Measurements from ENCODE around the gene PYY. TPM values are rescaled to one million over a fixed set of nuclear protein-coding genes. Genes with fewer than 3 reads are reported as not detected.
A peak's percentile ranks its signal among the peaks of the same experiment; 100 is the strongest.

PYY gene
- total and polyA plus RNA-seq, 10 donors, result not detected

- Histone ChIP-seq H3K27ac (no peak overlapping the region), H3K9me3 (no peaks in the 10 kb centered on the region), H3K36me3 (no peaks in the 10 kb centered on the region), H3K4me1 (peaks cover 0 to 11% (median 7%) of the 10 kb centered on the region in 6 donors), H3K4me3 (peak overlapping the region in 3 of 8 donors; percentile 11 to 56 (median 22)), H3K27me3 (replicated peaks in 1 of 7) (peaks cover 0 to 31% (median 13%) of the 10 kb centered on the region in 7 donors)
- DNase-seq, result peak; percentile 84
- intact Hi-C loops (cut with DNase I; ENCODE audit: low total_unique reads), result loop anchor here (5.0 kb wide), 1 partner anchor 47 kb away; no protein-coding TSS in a partner anchor
- TF ChIP-seq CTCF (IDR thresholded peaks at IDR 0.05 in 8 of 11, conservative IDR thresholded peaks at IDR 0.05 in 3 of 11) (peak; percentile 59 to 83 (median 71)), POLR2A (IDR thresholded peaks at IDR 0.05) (no peak)
- 8 to 17% (median 10%) methylated on average over 38 to 52 of the region's 52 CpGs for WGBS, 5 donors
Observed at GRCh38 chr17:43994272-43995149, 40.8 kb upstream of the PYY start.

- no peak for DNase-seq
- H3K36me3 ChIP-seq, result no peaks in the 10 kb centered on the region
- intact Hi-C loops (cut with DNase I; ENCODE audit: low total_unique reads), result loop anchor here (5.0 kb wide), 1 partner anchor 45 kb away; no protein-coding TSS in a partner anchor
- peaks cover 0 to 11% (median 7%) of the 10 kb centered on the region in 6 donors for H3K4me1 ChIP-seq
- H3K27me3 ChIP-seq (replicated peaks in 1 of 7), result peaks cover 0 to 33% (median 20%) of the 10 kb centered on the region in 7 donors
- TF ChIP-seq POLR2AphosphoS5 (IDR thresholded peaks at IDR 0.05) (no peak), POLR2A (IDR thresholded peaks at IDR 0.05) (no peak), CTCF (IDR thresholded peaks at IDR 0.05 in 8 of 11, conservative IDR thresholded peaks at IDR 0.05 in 3 of 11) (no peak)
- H3K4me3 ChIP-seq, result no peak overlapping the region
- no peaks in the 10 kb centered on the region for H3K9me3 ChIP-seq
- WGBS, 5 donors, result 88 to 98% (median 91%) methylated on average over 14 of the region's 14 CpGs
- H3K27ac ChIP-seq, result no peak overlapping the region
Observed at GRCh38 chr17:43992641-43993040, 38.9 kb upstream of the PYY start.

- TF ChIP-seq POLR2AphosphoS5 (IDR thresholded peaks at IDR 0.05) (no peak), CTCF (IDR thresholded peaks at IDR 0.05 in 8 of 11, conservative IDR thresholded peaks at IDR 0.05 in 3 of 11) (no peak), POLR2A (IDR thresholded peaks at IDR 0.05) (no peak)
Observed at GRCh38 chr17:43988301-43988700, 34.6 kb upstream of the PYY start.

More at GRCh38 chr17:43988301-43988700, 34.6 kb upstream of the PYY start:
- Histone ChIP-seq H3K36me3 (no peaks in the 10 kb centered on the region), H3K27me3 (replicated peaks in 1 of 7) (peaks cover 0 to 64% (median 22%) of the 10 kb centered on the region in 7 donors), H3K9me3 (no peaks in the 10 kb centered on the region), H3K4me1 (peaks cover 0 to 12% (median 10%) of the 10 kb centered on the region in 6 donors), H3K4me3 (no peak overlapping the region), H3K27ac (no peak overlapping the region)
- no peak for DNase-seq
- 89 to 93% (median 91%) methylated on average over 9 of the region's 9 CpGs for WGBS, 5 donors
- intact Hi-C loops (cut with DNase I; ENCODE audit: low total_unique reads), result no loop called here

Data from spleen (tissue), 11 donors.